Duodenal mucosa (tissue), 2 donors: ENCODE data around the gene PADI6.

Experiments used
- H3K27ac ChIP-seq: one replicate; pipeline ENCODE4 v1.7.0; 2013; ENCODE audit warnings: low read depth, low read length
- H3K27me3 ChIP-seq, 2 donors: one replicate each; pipeline ENCODE4 v1.7.0; 2013; ENCODE audit warnings: low read length in 2 of 2, control low read depth in 1 of 2; ENCODE audit not compliant: insufficient read depth in 2 of 2, control insufficient read depth in 1 of 2
- H3K36me3 ChIP-seq, 2 donors: one replicate each; pipeline ENCODE4 v1.7.0; 2013; ENCODE audit warnings: low read length in 2 of 2, control low read depth in 1 of 2; ENCODE audit not compliant: insufficient read depth in 2 of 2, control insufficient read depth in 1 of 2
- H3K4me1 ChIP-seq, 2 donors: one replicate each; pipeline ENCODE4 v1.7.0; 2013; ENCODE audit warnings: low read length in 2 of 2, control low read depth in 1 of 2; ENCODE audit not compliant: insufficient read depth in 2 of 2, control insufficient read depth in 1 of 2
- H3K4me3 ChIP-seq, 2 donors: one replicate each; pipeline ENCODE4 v1.7.0; 2013; ENCODE audit warnings: low read length in 2 of 2, low read depth in 1 of 2
- H3K9ac ChIP-seq, 2 donors: one replicate each; pipeline ENCODE4 v1.7.0; 2013; ENCODE audit warnings: low read length in 2 of 2, low read depth in 1 of 2
- H3K9me3 ChIP-seq, 2 donors: one replicate each; pipeline ENCODE4 v1.7.0; 2013; ENCODE audit warnings: low read length in 2 of 2, control low read depth in 1 of 2; ENCODE audit not compliant: control insufficient read depth in 1 of 2

PADI6 gene

GRCh38 chr1:17370618-17371017, 1.4 kb upstream of the PADI6 start:
- Histone ChIP-seq H3K9me3 (no peaks in the 10 kb centered on the region), H3K27ac (no peak overlapping the region)

GRCh38 chr1:17372955-17373354, 959 bp downstream of the PADI6 start:
- no peak overlapping the region for H3K4me3 ChIP-seq
- H3K36me3 ChIP-seq, result no peaks in the 10 kb centered on the region
- no peaks in the 10 kb centered on the region for H3K4me1 ChIP-seq
- H3K27me3 ChIP-seq, result peaks cover 3 to 5% of the 10 kb centered on the region in 2 donors
- no peak overlapping the region for H3K9ac ChIP-seq
- H3K9me3 ChIP-seq, result no peaks in the 10 kb centered on the region
- no peak overlapping the region for H3K27ac ChIP-seq

More at GRCh38 chr1:17370618-17371017, 1.4 kb upstream of the PADI6 start:
- Histone ChIP-seq H3K27me3 (no peaks in the 10 kb centered on the region), H3K4me3 (no peak overlapping the region), H3K36me3 (no peaks in the 10 kb centered on the region), H3K9ac (no peak overlapping the region), H3K4me1 (no peaks in the 10 kb centered on the region)

GRCh38 chr1:17375651-17376050, 3.7 kb downstream of the PADI6 start:
- H3K9ac ChIP-seq, result no peak overlapping the region
- no peaks in the 10 kb centered on the region for H3K36me3 ChIP-seq
- H3K4me1 ChIP-seq, result no peaks in the 10 kb centered on the region
- H3K27me3 ChIP-seq, result peaks cover 5 to 7% of the 10 kb centered on the region in 2 donors
- H3K9me3 ChIP-seq, result no peaks in the 10 kb centered on the region
- no peak overlapping the region for H3K4me3 ChIP-seq
- H3K27ac ChIP-seq, result no peak overlapping the region

GRCh38 chr1:17377325-17377953, 5.4 kb downstream of the PADI6 start:
- no peak overlapping the region for H3K27ac ChIP-seq
- no peaks in the 10 kb centered on the region for H3K36me3 ChIP-seq
- H3K27me3 ChIP-seq, result peaks cover 5 to 7% of the 10 kb centered on the region in 2 donors
- no peak overlapping the region for H3K4me3 ChIP-seq
- H3K9me3 ChIP-seq, result no peaks in the 10 kb centered on the region
- H3K9ac ChIP-seq, result no peak overlapping the region
- no peaks in the 10 kb centered on the region for H3K4me1 ChIP-seq

GRCh38 chr1:17381161-17381560, 9.2 kb downstream of the PADI6 start:
- Histone ChIP-seq H3K27me3 (peaks cover 5 to 7% of the 10 kb centered on the region in 2 donors), H3K9me3 (no peaks in the 10 kb centered on the region), H3K36me3 (no peaks in the 10 kb centered on the region), H3K4me1 (no peaks in the 10 kb centered on the region), H3K9ac (no peak overlapping the region), H3K4me3 (no peak overlapping the region), H3K27ac (no peak overlapping the region)

- H3K27me3 ChIP-seq, result no peaks in the 10 kb centered on the region
- no peaks in the 10 kb centered on the region for H3K4me1 ChIP-seq
- H3K36me3 ChIP-seq, result no peaks in the 10 kb centered on the region
- no peaks in the 10 kb centered on the region for H3K9me3 ChIP-seq
- no peak overlapping the region for H3K27ac ChIP-seq
- H3K9ac ChIP-seq, result no peak overlapping the region
- H3K4me3 ChIP-seq, result no peak overlapping the region
Measured at GRCh38 chr1:17392199-17392740, 20.3 kb downstream of the PADI6 start.

GRCh38 chr1:17393230-17393629, 21.2 kb downstream of the PADI6 start:
- Histone ChIP-seq H3K36me3 (no peaks in the 10 kb centered on the region), H3K4me3 (no peak overlapping the region), H3K27ac (no peak overlapping the region), H3K9ac (no peak overlapping the region), H3K9me3 (no peaks in the 10 kb centered on the region), H3K27me3 (no peaks in the 10 kb centered on the region), H3K4me1 (no peaks in the 10 kb centered on the region)

GRCh38 chr1:17397910-17398695, 26.1 kb downstream of the PADI6 start:
- H3K9ac ChIP-seq, result no peak overlapping the region
- H3K27me3 ChIP-seq, result no peaks in the 10 kb centered on the region
- H3K4me1 ChIP-seq, result no peaks in the 10 kb centered on the region
- H3K4me3 ChIP-seq, result no peak overlapping the region
- no peaks in the 10 kb centered on the region for H3K36me3 ChIP-seq
- no peaks in the 10 kb centered on the region for H3K9me3 ChIP-seq
- H3K27ac ChIP-seq, result no peak overlapping the region

- H3K4me3 ChIP-seq, result no peak overlapping the region
Measured at GRCh38 chr1:17400725-17401341, 28.8 kb downstream of the PADI6 start.

GRCh38 chr1:17401841-17402240, 29.8 kb downstream of the PADI6 start:
- Histone ChIP-seq H3K4me3 (no peak overlapping the region), H3K4me1 (no peaks in the 10 kb centered on the region), H3K27me3 (no peaks in the 10 kb centered on the region), H3K9ac (no peak overlapping the region), H3K27ac (no peak overlapping the region), H3K36me3 (peaks cover 0 to 4% of the 10 kb centered on the region in 2 donors), H3K9me3 (no peaks in the 10 kb centered on the region)

More at GRCh38 chr1:17400725-17401341, 28.8 kb downstream of the PADI6 start:
- Histone ChIP-seq H3K27me3 (no peaks in the 10 kb centered on the region), H3K27ac (no peak overlapping the region), H3K9ac (no peak overlapping the region), H3K9me3 (no peaks in the 10 kb centered on the region), H3K4me1 (no peaks in the 10 kb centered on the region), H3K36me3 (peaks cover 0 to 3% of the 10 kb centered on the region in 2 donors)
